GM18507 (cell line): Measurements from ENCODE around the gene DOCK7.
"Not testable (repeated sequence)": the region's sequence is repeated elsewhere in the genome, so short reads cannot be mapped to it uniquely, and the experiment has no call there.

Experiments used
- DNase-seq: peaks from one replicate; pipeline ENCODE4 v3.0.0; 2011; ENCODE audit warnings: low read depth; ENCODE audit not compliant: insufficient read length; ENCODE audit errors: extremely low spot score
- FAIRE-seq: peaks from 2 replicates; lab custom pipeline; 2011; peaks lifted over from hg19 to GRCh38; lab: Jason Lieb, UNC

The DOCK7 gene

GRCh38 chr1:62561306-62561705, 126.9 kb downstream of the DOCK7 start:
- DNase-seq: no peak
- no peak for FAIRE-seq

GRCh38 chr1:62544570-62544969, 143.6 kb downstream of the DOCK7 start:
- DNase-seq: no peak
- no peak for FAIRE-seq

- no peak for DNase-seq
- FAIRE-seq: no peak
Measured at GRCh38 chr1:62541048-62541447, 147.1 kb downstream of the DOCK7 start.

GRCh38 chr1:62539028-62539447, 149.1 kb downstream of the DOCK7 start:
- FAIRE-seq (no peak), DNase-seq (no peak)

- FAIRE-seq: no peak
- DNase-seq: no peak
Measured at GRCh38 chr1:62536865-62537264, 151.3 kb downstream of the DOCK7 start.

GRCh38 chr1:62530516-62531154, 157.6 kb downstream of the DOCK7 start:
- FAIRE-seq (no peak), DNase-seq (no peak)

GRCh38 chr1:62529227-62529626, 159.0 kb downstream of the DOCK7 start:
- no peak for FAIRE-seq
- DNase-seq: no peak

GRCh38 chr1:62528015-62528414, 160.2 kb downstream of the DOCK7 start:
- DNase-seq (no peak), FAIRE-seq (no peak)

GRCh38 chr1:62527346-62527745, 160.8 kb downstream of the DOCK7 start:
- not testable (repeated sequence) for DNase-seq, FAIRE-seq

- DNase-seq (no peak), FAIRE-seq (no peak)
Measured at GRCh38 chr1:62523860-62524259, 164.3 kb downstream of the DOCK7 start.

GRCh38 chr1:62516600-62516999, 171.6 kb downstream of the DOCK7 start:
- FAIRE-seq (no peak), DNase-seq (no peak)

- FAIRE-seq (no peak), DNase-seq (no peak)
Measured at GRCh38 chr1:62514746-62515423, 173.3 kb downstream of the DOCK7 start.

- FAIRE-seq: no peak
Measured at GRCh38 chr1:62513013-62513412, 175.2 kb downstream of the DOCK7 start.

GRCh38 chr1:62509028-62509427, 179.2 kb downstream of the DOCK7 start:
- FAIRE-seq: no peak
- DNase-seq: no peak

More at GRCh38 chr1:62513013-62513412, 175.2 kb downstream of the DOCK7 start:
- no peak for DNase-seq

GRCh38 chr1:62508187-62508758, 179.9 kb downstream of the DOCK7 start:
- DNase-seq: no peak
- peak; percentile 76 for FAIRE-seq

- FAIRE-seq (no peak), DNase-seq (no peak)
Measured at GRCh38 chr1:62500210-62500609, 188.0 kb downstream of the DOCK7 start.

- no peak for FAIRE-seq
- DNase-seq: no peak
Measured at GRCh38 chr1:62494137-62494536, 194.0 kb downstream of the DOCK7 start.

GRCh38 chr1:62493656-62494055, 194.5 kb downstream of the DOCK7 start:
- FAIRE-seq: no peak
- DNase-seq: no peak

- no peak for DNase-seq
- no peak for FAIRE-seq
Measured at GRCh38 chr1:62492521-62492920, 195.7 kb downstream of the DOCK7 start.

GRCh38 chr1:62487956-62488355, 200.2 kb downstream of the DOCK7 start:
- FAIRE-seq (no peak), DNase-seq (no peak)
